Colonic mucosa (tissue), 4 donors: Measurements from ENCODE around the gene CCDC154. TPM values are rescaled to one million over a fixed set of nuclear protein-coding genes. Genes with fewer than 3 reads are reported as not detected.
A peak's percentile ranks its signal among the peaks of the same experiment; 100 is the strongest.
"Not testable (repeated sequence)": the region's sequence is repeated elsewhere in the genome, so short reads cannot be mapped to it uniquely, and the experiment has no call there.

Experiments used
- DNase-seq: peaks from one replicate; pipeline ENCODE4 v3.0.0-alpha.2; 2020
- H3K27ac ChIP-seq: fragments of 200-600 bp; one replicate; pipeline ENCODE4 v1.8.0; 2021
- H3K27me3 ChIP-seq: fragments of 200-600 bp; one replicate; pipeline ENCODE4 v1.8.0; 2021
- H3K36me3 ChIP-seq: fragments of 200-600 bp; one replicate; pipeline ENCODE4 v1.8.0; 2021
- H3K4me1 ChIP-seq: fragments of 200-600 bp; one replicate; pipeline ENCODE4 v1.8.0; 2021; ENCODE audit warnings: mild to moderate bottlenecking
- H3K4me3 ChIP-seq: fragments of 200-600 bp; one replicate; pipeline ENCODE4 v1.8.0; 2021
- H3K9ac ChIP-seq, 2 donors: one replicate each; pipeline ENCODE4 v1.7.0; 2013; ENCODE audit warnings: control low read depth in 2 of 2, low read depth in 2 of 2, low read length in 2 of 2
- H3K9me3 ChIP-seq: fragments of 200-600 bp; one replicate; pipeline ENCODE4 v1.8.0; 2021
- intact Hi-C: fragments of 100-400 bp; cut with DNase I; formaldehyde crosslinking; loops from one replicate; pipeline ENCODE4 v1.14.1; 2022
- total RNA-seq, 2 donors: library from RNA; stranded (reverse); fragmentation: NEBNext Ultra II Directional in 1 of 2; extraction: Animal tissue kit (Norgen Biotek cat#: 25700) in 1 of 2; gene quantifications; one replicate each; pipeline ENCODE4 v1.2.1, GENCODE V29; 2021
- TF ChIP-seq, protein P1 (sequence below): fragments of 200-600 bp; IDR thresholded peaks from one replicate; pipeline ENCODE4 v1.8.0; 2022; ENCODE audit warnings: antibody characterized with exemption, mild to moderate bottlenecking
- donor health status: healthy.
- donor health status: DM: no; HTN: no; CAD: no.
- donor health status: DM: no; HTN: no; CAD: no.

CCDC154 gene
- total RNA-seq, 2 donors from 2014 or later, result 0.56 to 1.6 TPM

DNA sequence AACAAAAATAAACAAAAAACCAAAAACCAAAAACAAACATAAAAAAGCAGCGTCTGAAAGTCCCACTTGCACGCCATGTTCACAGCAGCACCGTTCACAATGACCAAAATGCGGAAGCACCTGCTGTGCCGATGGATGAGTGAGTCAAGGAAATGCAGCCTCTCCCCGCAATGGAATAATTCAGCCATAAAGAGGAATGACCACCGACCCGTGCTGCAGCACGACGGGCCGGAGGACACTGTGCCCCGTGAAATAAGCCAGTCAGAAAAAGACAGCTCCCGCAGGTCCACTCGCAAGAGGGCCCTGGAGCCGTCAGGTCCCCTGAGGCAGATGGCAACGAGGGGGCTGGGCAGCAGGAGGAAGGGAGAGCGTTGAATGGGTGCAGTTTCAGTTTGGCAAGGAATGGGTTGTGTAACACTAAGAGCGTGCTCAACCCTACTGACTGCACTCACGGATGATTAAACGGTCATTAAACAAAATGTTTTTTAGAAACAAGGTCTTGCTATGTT, 25.4 kb upstream of the CCDC154 start:
- Histone ChIP-seq H3K9me3 (no peaks in the 10 kb centered on the region), H3K9ac (peak overlapping the region in 1 of 2 donors; percentile 40), H3K27me3 (no peaks in the 10 kb centered on the region), H3K4me1 (peaks cover 6% of the 10 kb centered on the region), H3K36me3 (no peaks in the 10 kb centered on the region), H3K27ac (peak overlapping the region; percentile 41), H3K4me3 (no peak overlapping the region)
- TF ChIP-seq, protein P1, sequence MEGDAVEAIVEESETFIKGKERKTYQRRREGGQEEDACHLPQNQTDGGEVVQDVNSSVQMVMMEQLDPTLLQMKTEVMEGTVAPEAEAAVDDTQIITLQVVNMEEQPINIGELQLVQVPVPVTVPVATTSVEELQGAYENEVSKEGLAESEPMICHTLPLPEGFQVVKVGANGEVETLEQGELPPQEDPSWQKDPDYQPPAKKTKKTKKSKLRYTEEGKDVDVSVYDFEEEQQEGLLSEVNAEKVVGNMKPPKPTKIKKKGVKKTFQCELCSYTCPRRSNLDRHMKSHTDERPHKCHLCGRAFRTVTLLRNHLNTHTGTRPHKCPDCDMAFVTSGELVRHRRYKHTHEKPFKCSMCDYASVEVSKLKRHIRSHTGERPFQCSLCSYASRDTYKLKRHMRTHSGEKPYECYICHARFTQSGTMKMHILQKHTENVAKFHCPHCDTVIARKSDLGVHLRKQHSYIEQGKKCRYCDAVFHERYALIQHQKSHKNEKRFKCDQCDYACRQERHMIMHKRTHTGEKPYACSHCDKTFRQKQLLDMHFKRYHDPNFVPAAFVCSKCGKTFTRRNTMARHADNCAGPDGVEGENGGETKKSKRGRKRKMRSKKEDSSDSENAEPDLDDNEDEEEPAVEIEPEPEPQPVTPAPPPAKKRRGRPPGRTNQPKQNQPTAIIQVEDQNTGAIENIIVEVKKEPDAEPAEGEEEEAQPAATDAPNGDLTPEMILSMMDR, result no peak
- intact Hi-C loops, result no loop called here
- no peak for DNase-seq

DNA sequence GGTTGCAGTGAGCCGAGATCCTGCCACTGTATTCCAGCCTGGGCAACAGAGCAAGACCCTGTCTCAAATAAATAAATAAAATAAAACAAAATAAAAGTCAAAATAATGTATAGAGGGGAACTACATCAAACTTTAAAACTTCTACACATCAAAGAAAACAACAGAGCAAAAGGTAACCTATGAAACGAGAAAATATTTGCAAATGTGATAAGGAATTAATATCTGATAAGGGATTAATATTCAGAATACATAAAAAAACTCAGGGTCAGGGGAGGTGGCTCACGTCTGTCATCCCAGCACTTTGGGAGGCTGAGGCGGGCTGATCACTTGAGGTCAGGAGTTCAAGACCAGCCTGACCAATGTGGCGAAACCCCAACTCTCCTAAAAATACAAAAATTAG, 24.8 kb upstream of the CCDC154 start:
- H3K4me3 ChIP-seq, H3K9me3 ChIP-seq, H3K4me1 ChIP-seq, H3K27me3 ChIP-seq, H3K36me3 ChIP-seq, H3K27ac ChIP-seq, DNase-seq, intact Hi-C loops, H3K9ac ChIP-seq: not testable (repeated sequence)

DNA sequence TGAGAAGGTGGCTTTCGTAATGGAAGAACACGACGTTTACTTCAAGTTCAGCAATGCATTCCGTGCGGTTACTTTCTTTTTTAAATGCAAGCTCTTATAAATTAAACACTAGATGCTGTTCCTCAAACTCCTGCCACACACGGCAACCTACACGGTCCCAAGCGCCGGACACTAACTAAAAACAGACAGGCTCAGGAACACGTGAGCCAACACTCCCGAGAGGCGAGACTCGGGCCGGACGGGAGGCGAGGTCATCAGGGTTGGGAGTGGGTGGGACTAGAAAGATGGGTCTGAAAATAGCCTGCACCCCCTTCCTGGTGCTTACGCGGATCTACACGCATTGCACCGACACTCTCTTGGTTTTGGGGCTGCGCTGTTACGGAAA, 24.1 kb upstream of the CCDC154 start:
- Histone ChIP-seq H3K9ac (no peak overlapping the region), H3K9me3 (no peaks in the 10 kb centered on the region), H3K4me1 (no peaks in the 10 kb centered on the region), H3K27me3 (no peaks in the 10 kb centered on the region), H3K27ac (no peak overlapping the region), H3K4me3 (no peak overlapping the region), H3K36me3 (no peaks in the 10 kb centered on the region)
- TF ChIP-seq, protein P1, result no peak
- intact Hi-C loops, result no loop called here
- no peak for DNase-seq

DNA sequence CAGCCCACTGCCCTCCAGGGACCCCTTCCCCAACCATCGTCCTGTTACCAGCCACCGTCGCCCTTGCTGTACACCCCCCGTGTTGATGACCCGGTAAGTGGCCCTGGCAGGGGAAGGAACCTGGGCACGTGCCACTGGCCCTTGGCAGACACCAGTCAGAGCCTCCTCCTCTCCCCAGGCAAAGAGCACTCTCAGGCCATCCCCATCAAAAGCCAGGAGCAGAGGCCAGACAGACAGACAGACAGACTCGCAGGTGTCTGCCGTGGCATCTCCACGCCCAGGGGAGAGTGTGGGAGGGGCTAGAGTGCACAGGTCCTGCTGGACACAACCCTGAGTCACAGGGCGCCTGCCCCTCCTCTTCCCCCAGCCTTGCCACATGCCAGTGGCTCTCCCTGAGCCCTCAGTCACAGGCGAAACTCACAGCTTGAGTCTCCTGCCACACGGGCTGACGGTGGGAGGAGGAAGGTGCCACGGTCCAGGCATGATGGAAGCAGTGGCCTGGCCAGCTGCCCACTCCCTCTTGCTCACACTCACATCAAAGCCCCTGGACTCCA, 22.7 kb upstream of the CCDC154 start:
- Histone ChIP-seq H3K4me1 (no peaks in the 10 kb centered on the region), H3K27ac (no peak overlapping the region), H3K27me3 (no peaks in the 10 kb centered on the region), H3K4me3 (no peak overlapping the region), H3K36me3 (no peaks in the 10 kb centered on the region), H3K9me3 (no peaks in the 10 kb centered on the region), H3K9ac (no peak overlapping the region)
- TF ChIP-seq, protein P1, result no peak
- intact Hi-C loops, result no loop called here
- no peak for DNase-seq

DNA sequence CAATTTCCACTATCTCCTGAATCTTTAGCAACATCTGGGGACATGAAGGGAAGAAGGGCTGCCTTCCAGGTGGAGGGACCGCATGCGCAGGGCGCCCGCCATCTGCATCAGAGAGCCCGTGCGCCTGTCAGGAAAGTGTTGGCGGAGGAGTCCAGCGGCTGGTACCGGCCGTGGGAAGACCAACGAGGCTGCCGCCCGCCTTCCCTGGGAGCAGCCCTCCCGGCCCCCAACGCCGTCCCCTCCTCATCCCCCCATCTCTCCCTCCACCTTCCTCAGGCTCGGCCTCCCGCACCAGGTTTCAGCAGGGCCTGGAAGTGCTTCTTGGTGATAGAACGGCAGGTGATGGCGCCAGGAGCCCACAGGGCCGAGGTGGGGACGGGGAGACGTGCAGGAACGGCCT, 21.7 kb upstream of the CCDC154 start:
- H3K4me3 ChIP-seq, result no peak overlapping the region
- TF ChIP-seq, protein P1, result no peak
- H3K27me3 ChIP-seq, result no peaks in the 10 kb centered on the region
- no peak overlapping the region for H3K9ac ChIP-seq
- H3K9me3 ChIP-seq, result no peaks in the 10 kb centered on the region
- DNase-seq, result no peak
- H3K36me3 ChIP-seq, result no peaks in the 10 kb centered on the region
- no peaks in the 10 kb centered on the region for H3K4me1 ChIP-seq
- no peak overlapping the region for H3K27ac ChIP-seq
- intact Hi-C loops, result no loop called here

DNA sequence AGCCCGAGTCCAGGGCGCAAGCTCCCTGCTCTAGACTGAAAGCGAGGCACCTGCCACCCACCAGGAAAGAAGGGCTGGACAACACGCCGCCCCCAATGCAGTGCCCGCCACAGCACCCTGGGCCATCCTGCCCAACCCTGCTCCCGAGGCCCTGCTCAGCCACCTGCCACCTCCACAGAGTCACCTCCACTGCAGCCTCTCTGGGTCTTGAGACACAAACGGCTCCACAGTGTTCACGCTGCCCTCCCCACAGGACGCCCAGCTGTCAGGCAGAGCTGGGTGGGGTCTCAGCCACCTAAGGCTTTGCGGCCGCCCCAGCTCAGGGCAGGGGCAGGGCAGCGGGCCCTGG, 21.2 kb upstream of the CCDC154 start:
- intact Hi-C loops, result no loop called here
- TF ChIP-seq, protein P1, result no peak
- Histone ChIP-seq H3K9ac (no peak overlapping the region), H3K27ac (no peak overlapping the region), H3K36me3 (no peaks in the 10 kb centered on the region), H3K27me3 (no peaks in the 10 kb centered on the region), H3K4me1 (no peaks in the 10 kb centered on the region), H3K4me3 (no peak overlapping the region), H3K9me3 (no peaks in the 10 kb centered on the region)
- DNase-seq, result no peak
